ENCODE results near the gene TENT4A.
A peak's percentile ranks its signal among the peaks of the same experiment; 100 is the strongest.

TENT4A gene

DNA sequence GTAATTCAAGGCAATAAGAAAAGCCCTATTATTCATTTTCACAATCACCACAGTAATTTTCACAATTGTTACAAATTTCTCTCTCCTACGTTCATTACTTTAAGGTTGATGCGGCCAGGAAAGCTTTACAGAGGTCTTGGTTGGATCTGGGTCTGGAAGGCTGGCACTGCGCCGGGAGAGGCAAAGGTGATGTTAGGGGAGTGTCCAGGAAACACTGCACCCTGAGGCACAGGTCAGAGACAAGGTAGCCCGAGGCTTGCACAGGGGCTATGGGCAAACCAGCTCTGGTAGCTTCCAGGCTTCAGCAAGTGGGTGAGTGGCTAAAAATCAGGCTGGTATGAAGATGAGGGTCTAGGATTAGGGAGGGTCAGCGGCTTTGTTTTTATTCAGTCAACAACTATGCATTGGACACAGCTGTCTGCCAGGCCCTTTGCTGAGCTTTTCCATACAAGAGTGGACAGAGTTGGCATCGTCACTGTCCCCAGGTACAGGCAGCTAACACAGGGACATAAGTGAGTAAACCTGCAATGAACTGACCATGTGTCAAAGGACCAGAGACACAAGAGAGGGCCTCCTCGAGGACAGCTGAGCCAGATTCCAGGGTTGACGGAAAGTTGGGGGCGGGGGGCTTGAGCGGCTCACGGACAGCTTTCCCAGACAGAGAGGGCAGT lies 12.4 kb upstream of the TENT4A start:
- no peak for DNase-seq (ENCODE audit: low spot score)

DNA sequence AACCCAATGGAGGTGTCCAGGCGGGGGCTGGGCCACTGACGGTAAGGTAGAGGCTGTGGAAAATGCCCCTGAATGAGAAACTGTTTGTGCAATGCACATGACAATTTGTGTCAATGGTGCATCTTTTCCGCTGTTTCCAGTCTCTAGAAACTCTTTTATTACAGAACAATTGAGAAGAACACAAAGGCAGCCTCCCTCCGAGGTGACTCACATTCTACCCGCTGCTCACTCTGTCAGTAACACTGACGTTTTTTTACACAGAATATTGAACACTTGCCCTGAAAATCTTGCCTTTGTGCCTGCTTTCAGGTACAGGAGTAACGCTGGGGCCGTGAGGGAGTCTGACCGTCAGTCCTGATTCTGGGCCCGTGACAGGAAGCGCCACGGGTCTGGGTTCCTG lies 11.7 kb upstream of the TENT4A start:
- DNase-seq (ENCODE audit: low spot score) = no peak

DNA sequence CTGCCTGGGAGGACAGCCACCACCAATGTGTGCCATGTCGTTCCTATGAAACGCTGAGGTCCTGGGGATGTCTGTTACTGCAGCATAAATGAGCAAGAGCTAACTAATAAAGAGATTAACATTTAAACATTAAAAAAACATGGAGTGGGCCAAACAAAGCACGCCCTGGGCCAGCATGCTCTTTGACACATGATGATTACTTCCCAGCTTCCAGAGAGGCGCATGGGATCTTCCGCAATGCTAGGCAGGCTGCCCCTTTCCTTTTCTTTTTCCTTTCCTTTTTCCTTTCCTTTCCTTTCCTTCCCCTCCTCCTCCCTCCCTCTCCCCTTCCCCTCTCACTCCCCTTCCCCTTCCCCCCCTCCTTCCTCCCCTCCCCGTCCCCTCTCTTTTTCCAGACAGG lies 10.6 kb upstream of the TENT4A start:
- no peak for DNase-seq (ENCODE audit: low spot score)

DNA sequence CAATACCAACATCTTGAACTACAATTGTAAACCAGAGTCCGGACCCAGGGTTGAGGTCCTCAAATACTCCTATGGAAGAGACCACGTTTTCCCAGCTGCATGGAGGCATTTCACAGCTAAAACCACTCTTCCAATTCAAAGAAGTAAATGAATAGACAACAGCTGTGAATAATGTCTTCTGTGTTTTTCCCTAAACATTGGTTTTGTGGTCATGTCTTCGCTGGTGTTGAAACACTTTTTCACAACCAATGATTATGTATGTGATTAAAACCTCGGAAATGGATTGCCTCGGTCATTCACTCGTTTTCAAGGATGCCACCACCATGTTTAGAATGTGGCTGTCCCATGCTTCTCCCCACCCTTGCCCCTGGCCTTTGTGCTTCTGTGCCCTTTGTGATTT lies 9.4 kb upstream of the TENT4A start:
- peak; percentile 24 for DNase-seq (ENCODE audit: low spot score)

DNA sequence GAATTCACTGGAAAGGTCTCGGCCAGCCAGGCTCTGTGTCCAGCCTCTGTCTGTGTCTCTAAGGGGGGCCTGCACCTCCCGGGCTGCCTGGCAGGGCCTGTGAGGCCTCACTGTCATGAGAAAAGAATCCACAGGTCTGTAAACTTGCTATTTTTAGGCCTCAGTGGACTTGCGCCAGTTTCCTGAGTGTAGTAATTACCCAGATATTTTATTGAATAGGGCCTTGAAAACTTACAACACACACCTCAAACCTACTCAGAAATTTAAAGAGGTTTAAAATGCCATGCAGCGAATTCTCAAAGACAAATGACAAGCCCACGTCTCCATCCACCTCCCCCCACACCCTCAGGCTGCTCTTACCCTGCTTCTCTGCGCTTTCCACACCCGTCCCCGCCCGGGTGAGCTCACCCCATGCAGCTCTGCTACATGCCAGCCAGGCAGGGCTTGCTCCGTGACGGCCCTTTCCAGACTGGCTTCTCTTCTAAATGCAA lies 8.8 kb upstream of the TENT4A start:
- peak; percentile 84 for DNase-seq (ENCODE audit: low spot score)

DNA sequence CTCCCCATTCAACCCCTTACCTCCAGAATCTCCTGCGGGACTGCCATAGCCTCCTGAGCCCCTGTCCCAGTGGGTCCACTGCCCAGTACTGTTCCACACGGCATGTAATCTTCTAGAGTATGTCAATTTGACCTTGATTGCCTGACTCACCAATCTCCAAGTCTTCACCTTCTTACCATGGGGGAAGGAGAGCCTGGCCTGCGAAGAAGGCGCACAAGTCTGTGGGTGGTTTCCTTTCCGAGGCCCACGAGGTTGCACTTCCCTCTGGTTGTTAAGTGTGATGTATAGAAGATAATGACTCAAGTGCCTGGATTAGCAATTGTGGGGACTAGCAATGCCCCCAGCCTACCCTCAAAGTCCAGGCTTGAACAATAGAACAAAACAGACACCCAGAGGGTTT lies 8.1 kb upstream of the TENT4A start:
- DNase-seq (ENCODE audit: low spot score) = no peak

DNA sequence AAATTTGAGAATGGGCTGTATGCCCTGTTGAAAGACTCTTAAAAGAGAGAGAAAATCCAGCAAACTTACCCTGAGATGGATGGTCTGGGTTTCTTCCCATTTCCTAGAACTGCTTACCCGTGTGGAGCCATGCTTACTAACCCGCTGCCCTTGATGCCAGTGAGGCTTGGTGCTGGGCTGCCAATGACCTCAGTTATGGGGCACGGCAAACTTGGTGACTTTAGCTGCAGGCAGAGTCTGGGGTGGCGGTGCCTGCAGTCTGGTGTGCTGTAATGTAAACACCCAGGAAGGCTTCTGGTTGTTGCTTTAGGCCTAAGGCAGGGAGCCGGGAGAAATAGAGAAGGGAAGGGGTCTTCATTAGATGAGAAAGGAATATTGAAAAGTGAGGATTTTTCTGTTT lies 7.3 kb upstream of the TENT4A start:
- DNase-seq (ENCODE audit: low spot score) = no peak

DNA sequence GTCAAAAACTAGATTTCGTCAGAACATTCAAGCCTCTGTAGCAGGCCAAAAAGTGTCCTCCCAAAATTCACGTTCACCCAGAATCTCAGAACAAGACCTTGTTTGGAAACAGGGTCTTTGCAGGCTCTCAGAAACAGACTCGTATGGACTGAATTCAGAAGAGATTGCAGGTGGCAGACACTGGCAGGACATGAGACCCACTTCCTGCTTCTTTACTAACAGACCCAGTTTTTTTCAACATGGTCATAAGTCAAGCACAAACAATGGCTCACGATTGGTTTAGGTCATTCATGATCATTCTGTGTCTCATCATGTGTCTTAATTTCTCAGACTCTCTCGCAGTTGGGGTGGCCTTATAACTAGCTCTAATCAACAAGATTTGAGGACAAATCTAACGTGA lies 5.4 kb upstream of the TENT4A start:
- no peak for DNase-seq (ENCODE audit: low spot score)

DNA sequence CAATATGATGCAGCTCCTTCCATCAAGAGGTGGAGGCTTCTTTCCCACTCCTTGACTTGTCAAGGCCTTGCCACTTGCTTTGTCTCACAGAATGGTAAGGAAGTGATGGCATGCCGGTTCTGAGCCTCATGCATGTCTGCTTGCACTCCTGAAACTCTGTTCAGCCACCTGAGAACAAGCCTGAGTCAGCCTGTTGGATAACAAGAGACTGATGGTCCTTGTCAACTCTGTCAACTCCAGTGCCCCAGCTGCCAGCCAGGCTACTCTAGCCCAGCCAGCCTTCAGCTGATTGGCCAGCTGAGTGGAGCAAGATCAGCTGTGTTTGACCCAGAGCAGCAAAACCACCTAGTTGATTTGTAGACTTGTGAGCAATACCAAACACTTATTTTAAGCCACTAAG lies 4.4 kb upstream of the TENT4A start:
- DNase-seq (ENCODE audit: low spot score) = no peak

DNA sequence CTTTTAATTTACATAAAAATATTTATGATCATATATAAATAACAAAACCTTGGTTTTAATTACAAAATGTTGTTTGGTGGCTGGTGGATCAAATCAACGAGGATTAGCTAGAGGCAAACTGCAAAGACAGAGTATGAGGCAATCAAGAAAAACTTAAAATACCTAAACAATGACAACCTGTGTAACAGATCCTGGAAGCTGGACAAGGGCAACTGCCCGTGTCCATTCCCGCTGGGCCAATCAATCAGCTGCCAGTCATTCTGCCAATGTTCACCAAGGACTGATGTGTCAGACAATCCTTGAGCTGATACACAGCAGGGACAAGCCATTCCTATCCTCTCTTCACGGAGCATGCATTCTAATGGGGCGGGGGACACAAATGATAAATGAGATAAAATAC lies 3.2 kb upstream of the TENT4A start:
- DNase-seq (ENCODE audit: low spot score) = no peak

DNA sequence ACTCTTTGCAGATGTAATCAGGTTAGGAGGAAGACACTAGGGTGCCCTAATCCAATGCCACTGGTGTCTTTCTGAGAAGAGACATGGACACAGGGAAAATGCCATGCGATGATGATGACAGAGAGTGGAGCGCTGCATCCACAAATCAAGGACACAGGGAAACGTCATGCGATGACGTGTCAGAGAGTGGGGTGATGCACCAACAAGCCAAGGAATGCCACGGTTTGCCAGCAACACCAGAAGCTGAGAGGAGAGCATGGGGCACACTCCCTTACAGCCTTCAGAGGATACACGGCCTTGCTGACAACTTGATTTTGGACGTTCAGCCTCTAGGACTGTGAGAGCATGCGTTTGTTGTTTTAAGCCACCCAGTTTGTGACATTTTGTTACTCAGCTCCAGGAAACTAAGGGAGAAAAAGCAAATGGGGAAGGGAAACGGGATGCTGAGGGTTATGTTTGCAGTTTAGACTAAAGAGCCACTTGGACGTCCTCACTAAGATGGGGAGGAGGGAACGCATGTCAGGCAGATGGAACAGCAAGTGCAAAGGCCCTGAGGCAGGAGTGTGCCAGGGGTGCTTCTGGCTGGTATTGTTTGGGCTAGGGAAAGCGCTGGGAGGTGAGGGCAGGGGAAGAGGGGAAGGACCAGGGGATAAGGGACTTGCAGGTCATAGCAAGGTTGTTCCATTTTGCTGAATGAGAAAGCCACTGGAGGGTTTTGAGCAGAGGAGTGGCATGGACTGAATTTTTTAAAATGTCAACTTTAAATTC lies 2.5 kb upstream of the TENT4A start:
- no peak for DNase-seq (ENCODE audit: low spot score)

DNA sequence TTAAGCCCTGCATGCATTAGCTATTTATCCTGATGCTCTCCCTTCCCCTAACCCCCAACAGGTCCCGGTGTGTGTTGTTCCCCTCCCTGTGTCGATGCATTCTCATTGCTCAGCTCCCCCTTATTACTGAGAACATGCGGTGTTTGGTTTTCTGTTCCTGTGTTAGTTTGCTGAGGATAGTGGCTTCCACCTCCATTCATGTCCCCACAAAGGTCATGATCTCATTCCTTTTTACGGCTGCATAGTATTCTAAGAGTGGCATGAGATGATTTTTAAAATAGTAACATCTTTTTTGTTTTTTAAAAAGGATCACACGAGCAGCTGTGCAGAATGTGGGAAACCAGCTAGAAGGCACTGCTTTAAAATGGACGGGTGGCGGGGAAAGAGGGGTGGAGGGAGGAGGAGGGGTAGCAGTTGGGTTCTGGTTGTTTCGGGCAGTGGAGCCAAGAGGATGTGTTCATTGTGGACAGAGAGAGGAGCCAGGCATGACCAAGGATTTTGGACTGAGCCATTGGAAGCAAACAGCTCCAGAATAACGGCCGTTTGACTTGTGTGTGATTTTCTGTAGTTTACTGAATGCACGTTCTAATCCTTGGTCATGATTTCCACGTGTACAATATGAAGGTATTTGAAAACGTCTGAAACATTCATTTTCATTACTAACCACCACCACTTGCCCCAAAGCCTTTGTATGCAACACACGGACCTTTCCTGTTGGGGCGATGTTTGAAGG lies 1.7 kb upstream of the TENT4A start:
- no peak for DNase-seq (ENCODE audit: low spot score)

DNA sequence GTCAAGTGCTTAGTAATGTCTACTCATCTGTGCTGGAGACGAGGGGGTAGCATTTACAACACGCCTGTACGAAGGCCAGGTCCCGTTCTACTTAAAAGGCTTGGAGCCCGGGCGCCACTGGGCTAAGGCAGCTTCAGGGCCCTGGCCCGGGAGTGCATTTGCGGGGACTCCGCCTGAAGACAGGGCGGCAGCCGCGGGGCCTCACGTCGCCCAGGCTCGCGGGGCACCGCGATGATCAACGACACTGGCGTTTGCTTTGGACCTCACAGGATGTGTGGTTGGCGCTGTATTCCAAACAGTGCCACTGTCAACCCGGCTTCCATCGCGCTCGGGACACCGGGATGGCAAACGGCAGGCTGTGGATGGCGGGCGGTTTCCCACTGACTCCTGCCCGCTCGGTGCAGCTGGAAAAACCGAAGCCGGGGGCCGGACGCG lies 1.1 kb upstream of the TENT4A start:
- peak; percentile 36 for DNase-seq (ENCODE audit: low spot score)

DNA sequence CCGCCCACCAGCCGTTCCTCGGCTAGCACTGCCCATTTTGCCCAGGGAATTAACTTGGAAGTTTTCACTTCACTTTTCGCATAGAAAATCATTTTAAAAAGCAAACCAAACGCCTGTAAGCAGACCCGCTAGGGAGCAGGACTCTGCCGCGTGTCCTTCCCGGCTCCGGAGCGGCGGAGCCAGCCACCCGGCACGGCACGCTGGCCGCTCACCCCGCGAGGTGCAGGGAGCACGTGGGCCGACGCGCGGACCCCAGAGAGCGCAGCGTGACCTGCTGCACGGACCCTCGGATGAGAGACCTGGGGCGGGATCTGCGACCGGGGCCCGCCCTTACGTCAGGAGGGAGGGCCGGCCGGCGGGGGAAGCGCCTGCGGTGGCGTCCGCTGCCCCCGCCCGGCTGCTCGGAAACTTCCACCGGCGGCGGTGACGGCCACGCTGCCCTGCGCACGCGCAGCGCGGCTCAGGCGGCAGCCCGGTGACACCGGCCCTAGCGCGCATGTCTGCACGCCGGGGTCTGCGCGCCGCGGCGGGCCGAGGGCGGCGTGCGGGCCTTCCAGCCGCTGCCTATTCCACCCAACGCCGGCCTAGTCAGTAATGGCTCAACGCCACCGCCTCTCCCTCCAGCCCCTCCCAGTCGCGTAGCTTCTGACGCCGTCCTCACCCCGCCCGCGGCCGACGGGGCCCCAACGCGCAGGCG lies 507 bp upstream of the TENT4A start:
- DNase-seq (ENCODE audit: low spot score) = no peak

DNA sequence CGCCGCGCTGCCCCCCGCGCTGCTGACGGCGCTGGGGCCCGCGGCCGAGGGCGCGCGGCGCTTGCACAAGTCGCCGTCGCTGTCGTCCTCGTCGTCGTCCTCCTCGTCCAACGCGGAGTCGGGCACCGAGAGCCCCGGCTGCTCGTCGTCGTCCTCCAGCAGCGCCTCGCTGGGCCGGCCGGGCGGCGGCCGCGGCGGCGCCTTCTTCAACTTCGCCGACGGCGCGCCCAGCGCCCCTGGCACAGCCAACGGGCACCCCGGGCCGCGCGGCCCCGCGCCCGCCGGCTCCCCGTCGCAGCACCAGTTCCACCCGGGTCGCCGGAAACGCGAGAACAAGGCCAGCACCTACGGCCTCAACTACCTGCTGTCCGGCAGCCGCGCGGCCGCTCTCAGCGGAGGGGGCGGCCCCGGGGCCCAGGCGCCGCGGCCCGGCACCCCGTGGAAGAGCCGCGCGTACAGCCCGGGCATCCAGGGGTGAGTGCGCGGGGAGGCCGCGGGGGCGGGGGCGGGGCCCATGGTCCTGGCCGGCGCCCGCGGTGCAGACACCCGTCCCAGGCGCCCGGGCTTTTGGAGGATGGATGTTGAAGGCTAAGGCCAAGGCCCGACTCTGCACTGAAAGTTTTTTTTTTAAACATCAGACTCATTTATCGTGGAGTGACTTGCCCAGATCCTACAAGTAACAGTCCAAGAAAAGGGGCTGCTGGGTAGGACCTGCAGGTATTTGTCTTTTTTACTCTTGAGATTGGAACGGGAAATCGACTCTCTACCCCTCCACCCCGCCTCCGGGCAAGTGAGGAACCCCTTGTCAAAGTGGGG lies 1.2 kb downstream of the TENT4A start:
- DNase-seq (ENCODE audit: low spot score) = peak; percentile 48

DNA sequence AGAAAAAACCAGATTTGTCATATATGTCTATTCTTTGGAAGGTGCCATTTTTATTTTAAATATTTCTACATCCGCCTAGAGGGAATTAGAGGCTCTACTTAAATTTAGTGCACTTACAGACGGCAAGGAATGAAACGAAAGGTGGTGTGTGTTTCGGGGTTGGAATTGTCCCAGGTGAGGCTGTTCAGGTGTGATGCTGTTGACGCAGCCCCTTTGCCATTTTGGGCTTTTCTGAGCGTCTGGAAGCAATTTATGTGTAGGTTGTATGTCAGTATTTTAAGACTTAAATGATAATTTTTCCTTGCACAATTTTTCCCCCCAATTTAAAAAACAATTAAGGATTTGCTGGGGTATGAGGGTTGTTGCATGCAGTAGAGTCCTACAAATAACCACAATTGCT lies 2.0 kb downstream of the TENT4A start:
- DNase-seq (ENCODE audit: low spot score) = no peak

DNA sequence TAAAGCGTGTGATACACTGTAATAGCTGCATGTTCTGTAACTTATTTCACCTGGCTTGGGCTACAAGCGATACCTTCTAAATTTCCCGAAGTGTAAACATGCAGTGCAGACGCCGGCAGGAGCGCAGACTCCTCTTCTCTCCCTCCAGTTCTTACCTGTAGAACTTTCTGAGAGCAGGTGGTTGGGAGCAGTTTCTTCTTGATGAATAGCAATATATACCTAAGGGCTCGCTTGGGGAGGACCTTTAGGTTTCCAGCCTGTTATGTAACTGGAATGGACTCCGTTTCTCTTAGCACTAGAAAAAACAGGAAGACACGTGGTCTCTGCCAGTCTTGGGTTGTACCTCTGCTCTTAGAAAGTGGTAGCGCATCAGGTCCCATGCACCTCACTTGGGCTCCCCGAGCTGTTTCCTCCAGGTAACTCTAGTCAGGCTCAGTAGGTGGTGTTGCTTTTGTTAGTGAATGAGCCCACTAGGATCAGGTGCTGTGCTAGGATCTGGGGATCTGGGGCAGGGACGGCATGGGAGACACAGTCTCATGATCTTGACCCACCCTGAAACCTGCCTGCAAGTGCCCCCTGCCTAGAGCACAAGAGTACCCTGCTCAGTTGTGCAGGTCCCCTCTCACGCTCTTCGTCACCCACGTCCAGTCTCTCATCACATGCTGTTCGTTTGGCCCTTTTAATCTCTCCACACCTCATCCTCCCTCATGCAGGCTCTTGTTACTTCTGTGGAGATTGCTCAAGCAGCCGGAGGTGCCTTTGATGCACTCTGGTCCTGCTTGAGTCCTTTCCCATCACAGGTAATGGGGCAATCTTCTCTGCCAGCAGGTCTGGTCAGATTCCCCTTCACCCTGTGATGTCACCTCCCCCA lies 2.8 kb downstream of the TENT4A start:
- DNase-seq (ENCODE audit: low spot score) = no peak

DNA sequence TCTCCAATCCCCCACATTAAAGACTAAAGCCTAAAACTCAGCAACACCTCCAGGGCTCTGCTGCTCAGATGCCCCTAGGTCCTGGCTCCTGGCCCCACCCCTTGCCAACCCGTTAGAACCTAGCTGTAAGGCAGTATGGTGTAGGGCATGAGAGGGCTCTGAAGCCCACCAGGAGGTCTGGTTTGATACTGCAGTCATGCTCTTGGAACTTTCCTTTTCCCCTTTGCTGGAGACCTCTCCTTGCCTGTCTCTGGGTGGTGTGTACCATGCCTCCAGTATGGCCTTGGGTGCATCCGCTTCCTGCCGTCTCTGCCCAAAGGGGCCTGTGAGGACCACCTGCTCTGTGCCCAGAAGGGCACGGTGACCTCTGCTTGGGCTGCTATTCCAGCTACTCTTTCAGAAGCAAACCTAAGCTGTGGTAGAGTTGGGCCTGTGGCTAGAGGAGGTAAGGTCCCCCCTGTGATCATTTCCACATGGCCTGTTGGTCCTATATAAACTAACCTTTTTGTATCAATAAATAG lies 3.5 kb downstream of the TENT4A start:
- DNase-seq (ENCODE audit: low spot score) = no peak

DNA sequence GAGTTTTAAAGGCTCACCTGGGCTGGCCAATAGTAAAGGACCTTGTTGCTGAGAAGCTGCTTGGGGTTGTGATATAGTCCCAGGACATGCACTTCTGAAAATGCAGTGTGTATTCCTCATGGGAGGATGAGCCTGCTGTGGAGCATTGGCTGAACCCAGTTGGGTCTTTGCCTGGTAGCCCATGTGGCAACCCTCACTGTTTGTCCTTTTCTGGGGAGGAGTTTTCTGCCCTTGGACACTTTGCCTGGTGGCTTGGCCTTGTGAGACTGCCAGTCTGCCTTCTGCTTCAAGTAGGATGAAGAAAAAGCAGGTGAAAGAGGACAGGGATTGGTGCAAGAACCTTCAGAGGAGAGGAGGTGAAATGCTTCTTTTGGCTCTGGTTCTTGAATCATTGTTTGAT lies 4.0 kb downstream of the TENT4A start:
- no peak for DNase-seq (ENCODE audit: low spot score)

DNA sequence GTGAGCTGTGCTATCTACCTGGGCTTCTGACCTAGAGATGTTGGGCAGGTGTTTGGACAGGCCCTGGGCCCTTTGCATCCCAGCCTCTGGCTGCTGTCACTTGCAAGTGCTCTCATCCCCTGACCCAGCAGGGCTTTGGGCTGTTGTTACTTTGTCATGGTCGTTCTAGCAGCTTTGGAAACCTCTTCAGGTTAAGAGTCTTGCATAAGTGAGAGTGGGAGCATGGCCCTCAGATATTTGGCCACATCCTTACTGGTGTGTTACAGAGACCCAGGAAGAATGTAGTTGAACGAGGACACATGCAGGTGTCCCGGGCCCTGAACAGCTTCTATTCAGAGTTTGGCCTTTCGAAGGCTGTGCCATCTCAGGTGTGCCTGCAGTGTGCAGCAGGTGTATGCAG lies 4.5 kb downstream of the TENT4A start:
- no peak for DNase-seq (ENCODE audit: low spot score)
